ENCODE data around the gene NFIA. TPM values are rescaled to one million over a fixed set of nuclear protein-coding genes. Genes with fewer than 3 reads are reported as not detected.

Gene NFIA
- total RNA-seq, 4 donors from 2014 or later, result 134 to 183 (median 148) TPM

DNA sequence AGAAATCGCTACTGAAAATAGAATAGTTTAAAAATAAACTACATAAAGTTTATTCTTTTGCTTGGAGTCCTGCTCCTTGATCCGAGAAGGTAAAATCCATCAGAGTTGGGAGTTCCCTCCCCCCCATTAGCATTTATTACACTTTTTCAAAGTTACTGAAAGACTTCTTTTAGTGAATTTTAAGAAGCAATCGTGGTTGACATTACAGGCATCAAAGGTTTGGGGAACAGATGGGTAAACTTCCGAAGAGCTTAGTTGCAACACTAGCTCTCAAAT is 31.0 kb upstream of the NFIA start:
- H3K27ac ChIP-seq (replicated peaks in 1 of 4), result peak overlapping the region; percentile 93 to 99 (median 98)
- intact Hi-C loops (cut with DNase I), result loop anchor here (2.0 to 10.0 kb wide), 4 partner anchors 133 to 401 kb away; no protein-coding TSS in a partner anchor
- H3K36me3 ChIP-seq, result no peaks in the 10 kb centered on the region
- H3K4me3 ChIP-seq, result peak overlapping the region; percentile 74 to 91 (median 84)
- H3K27me3 ChIP-seq, result no peaks in the 10 kb centered on the region
- no peak for DNase-seq (ENCODE audit: extremely low spot score)
- peaks cover 34 to 61% (median 61%) of the 10 kb centered on the region in 4 donors for H3K4me1 ChIP-seq
- TF ChIP-seq, protein P1, sequence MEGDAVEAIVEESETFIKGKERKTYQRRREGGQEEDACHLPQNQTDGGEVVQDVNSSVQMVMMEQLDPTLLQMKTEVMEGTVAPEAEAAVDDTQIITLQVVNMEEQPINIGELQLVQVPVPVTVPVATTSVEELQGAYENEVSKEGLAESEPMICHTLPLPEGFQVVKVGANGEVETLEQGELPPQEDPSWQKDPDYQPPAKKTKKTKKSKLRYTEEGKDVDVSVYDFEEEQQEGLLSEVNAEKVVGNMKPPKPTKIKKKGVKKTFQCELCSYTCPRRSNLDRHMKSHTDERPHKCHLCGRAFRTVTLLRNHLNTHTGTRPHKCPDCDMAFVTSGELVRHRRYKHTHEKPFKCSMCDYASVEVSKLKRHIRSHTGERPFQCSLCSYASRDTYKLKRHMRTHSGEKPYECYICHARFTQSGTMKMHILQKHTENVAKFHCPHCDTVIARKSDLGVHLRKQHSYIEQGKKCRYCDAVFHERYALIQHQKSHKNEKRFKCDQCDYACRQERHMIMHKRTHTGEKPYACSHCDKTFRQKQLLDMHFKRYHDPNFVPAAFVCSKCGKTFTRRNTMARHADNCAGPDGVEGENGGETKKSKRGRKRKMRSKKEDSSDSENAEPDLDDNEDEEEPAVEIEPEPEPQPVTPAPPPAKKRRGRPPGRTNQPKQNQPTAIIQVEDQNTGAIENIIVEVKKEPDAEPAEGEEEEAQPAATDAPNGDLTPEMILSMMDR (IDR thresholded peaks at IDR 0.05), result no peak
- TF ChIP-seq POLR2AphosphoS5 (IDR thresholded peaks at IDR 0.05), result no peak
- TF ChIP-seq POLR2A (IDR thresholded peaks at IDR 0.05; ENCODE audit: low read depth), result no peak
- TF ChIP-seq EP300 (IDR thresholded peaks at IDR 0.05), result no peak
- WGBS, result 23% methylated on average over 4 of the region's 4 CpGs
- H3K9me3 ChIP-seq, result no peaks in the 10 kb centered on the region

GRCh38 chr1:61051719-61052394 is 30.5 kb upstream of the NFIA start:
- H3K4me3 ChIP-seq, result peak overlapping the region; percentile 74 to 91 (median 84)

GRCh38 chr1:61052395-61053225 is 29.8 kb upstream of the NFIA start:
- no peaks in the 10 kb centered on the region for H3K36me3 ChIP-seq
- H3K27me3 ChIP-seq, result no peaks in the 10 kb centered on the region
- 68% methylated on average over 10 of the region's 10 CpGs for WGBS
- DNase-seq (ENCODE audit: extremely low spot score), result no peak
- H3K27ac ChIP-seq (replicated peaks in 1 of 4), result peak overlapping the region; percentile 93 to 99 (median 98)
- TF ChIP-seq, protein P1 (IDR thresholded peaks at IDR 0.05), result no peak
- TF ChIP-seq POLR2A (IDR thresholded peaks at IDR 0.05; ENCODE audit: low read depth) (no peak), EP300 (IDR thresholded peaks at IDR 0.05) (no peak), POLR2AphosphoS5 (IDR thresholded peaks at IDR 0.05) (no peak)
- H3K4me3 ChIP-seq, result peak overlapping the region; percentile 74 to 91 (median 84)
- intact Hi-C loops (cut with DNase I), result loop anchor here (5.0 to 10.0 kb wide), 3 partner anchors 132 to 400 kb away; no protein-coding TSS in a partner anchor
- H3K9me3 ChIP-seq, result no peaks in the 10 kb centered on the region
- peaks cover 35 to 67% (median 65%) of the 10 kb centered on the region in 4 donors for H3K4me1 ChIP-seq

More at GRCh38 chr1:61051719-61052394, 30.5 kb upstream of the NFIA start:
- no peak for TF ChIP-seq EP300 (IDR thresholded peaks at IDR 0.05)
- peak in 1 of 2 donors; percentile 46 for TF ChIP-seq POLR2AphosphoS5 (IDR thresholded peaks at IDR 0.05)
- no peaks in the 10 kb centered on the region for H3K9me3 ChIP-seq
- H3K4me1 ChIP-seq, result peaks cover 35 to 65% (median 65%) of the 10 kb centered on the region in 4 donors
- H3K27ac ChIP-seq (replicated peaks in 1 of 4), result peak overlapping the region; percentile 93 to 99 (median 98)
- DNase-seq (ENCODE audit: extremely low spot score), result no peak
- no peaks in the 10 kb centered on the region for H3K27me3 ChIP-seq
- intact Hi-C loops (cut with DNase I), result loop anchor here (2.0 to 10.0 kb wide), 4 partner anchors 133 to 400 kb away; no protein-coding TSS in a partner anchor
- WGBS, result 47% methylated on average over 23 of the region's 23 CpGs
- no peaks in the 10 kb centered on the region for H3K36me3 ChIP-seq

DNA sequence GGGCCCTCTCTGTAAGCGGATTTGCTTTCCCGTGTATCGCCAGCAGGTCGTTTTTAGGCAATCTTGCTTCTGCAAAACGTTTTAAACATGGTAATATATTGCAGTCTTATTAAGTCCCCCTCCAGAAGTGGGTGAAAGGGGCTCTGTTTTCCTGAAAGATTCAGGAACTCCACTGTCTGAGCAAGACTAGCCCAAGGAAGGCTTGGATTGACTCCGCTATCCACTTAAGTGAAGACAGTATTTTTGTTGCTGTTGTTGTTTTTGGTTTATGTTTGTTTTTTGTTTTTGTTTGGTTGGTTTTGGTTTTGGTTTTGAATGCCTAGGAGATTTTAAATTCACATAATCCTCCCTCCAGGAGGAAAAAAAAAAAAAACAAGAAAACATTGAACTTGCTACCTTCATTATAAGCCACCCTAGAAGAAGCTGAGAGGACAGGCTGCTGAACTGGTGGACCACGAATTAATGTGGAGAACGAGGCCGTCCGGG is 29.1 kb upstream of the NFIA start:
- Histone ChIP-seq H3K27ac (replicated peaks in 1 of 4) (peak overlapping the region; percentile 93 to 99 (median 98)), H3K27me3 (no peaks in the 10 kb centered on the region), H3K4me3 (peak overlapping the region; percentile 51 to 91 (median 71)), H3K4me1 (peaks cover 35 to 73% (median 72%) of the 10 kb centered on the region in 4 donors), H3K36me3 (no peaks in the 10 kb centered on the region), H3K9me3 (no peaks in the 10 kb centered on the region)
- DNase-seq (ENCODE audit: extremely low spot score), result no peak
- TF ChIP-seq POLR2AphosphoS5 (IDR thresholded peaks at IDR 0.05), result no peak
- TF ChIP-seq POLR2A (IDR thresholded peaks at IDR 0.05; ENCODE audit: low read depth), result no peak
- TF ChIP-seq, protein P1 (IDR thresholded peaks at IDR 0.05), result no peak
- TF ChIP-seq EP300 (IDR thresholded peaks at IDR 0.05), result no peak
- intact Hi-C loops (cut with DNase I), result loop anchor here (5.0 to 10.0 kb wide), 3 partner anchors 132 to 399 kb away; no protein-coding TSS in a partner anchor
- 45% methylated on average over 10 of the region's 10 CpGs for WGBS

All from esophagus muscularis mucosa (tissue), 4 donors.